OCI-LY3 (cell line): ENCODE data around the gene ODAPH.
"Not testable (repeated sequence)": the region's sequence is repeated elsewhere in the genome, so short reads cannot be mapped to it uniquely, and the experiment has no call there.

Experiments used
- EZH2phosphoT487 ChIP-seq: fragments of 200-600 bp; shearing (Covaris generic); IDR thresholded peaks from 2 replicates; pipeline ENCODE4 v1.6.1; 2018; ENCODE audit warnings: antibody characterized with exemption, mixed run types, low read depth
- TF ChIP-seq, protein P1 (sequence below): fragments of 200-600, 300-600 bp; sonication (generic); IDR thresholded peaks from 2 replicates; pipeline ENCODE4 v1.5.1; 2014; ENCODE audit warnings: antibody characterized with exemption, low read length, low read depth

DNA sequence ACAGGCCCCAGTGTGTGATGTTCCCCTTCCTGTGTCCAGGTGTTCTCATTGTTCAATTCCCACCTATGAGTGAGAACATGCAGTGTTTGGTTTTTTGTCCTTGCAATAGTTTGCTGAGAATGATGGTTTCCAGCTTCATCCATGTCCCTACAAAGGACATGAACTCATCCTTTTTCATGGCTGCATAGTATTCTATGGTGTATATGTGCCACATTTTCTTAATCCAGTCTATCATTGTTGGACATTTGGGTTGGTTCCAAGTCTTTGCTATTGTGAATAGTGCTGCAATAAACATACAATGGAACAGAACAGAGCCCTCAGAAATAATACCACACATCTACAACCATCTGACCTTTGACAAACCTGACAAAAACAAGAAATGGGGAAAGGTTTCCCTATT is 21.9 kb upstream of the ODAPH start:
- TF ChIP-seq, protein P1, sequence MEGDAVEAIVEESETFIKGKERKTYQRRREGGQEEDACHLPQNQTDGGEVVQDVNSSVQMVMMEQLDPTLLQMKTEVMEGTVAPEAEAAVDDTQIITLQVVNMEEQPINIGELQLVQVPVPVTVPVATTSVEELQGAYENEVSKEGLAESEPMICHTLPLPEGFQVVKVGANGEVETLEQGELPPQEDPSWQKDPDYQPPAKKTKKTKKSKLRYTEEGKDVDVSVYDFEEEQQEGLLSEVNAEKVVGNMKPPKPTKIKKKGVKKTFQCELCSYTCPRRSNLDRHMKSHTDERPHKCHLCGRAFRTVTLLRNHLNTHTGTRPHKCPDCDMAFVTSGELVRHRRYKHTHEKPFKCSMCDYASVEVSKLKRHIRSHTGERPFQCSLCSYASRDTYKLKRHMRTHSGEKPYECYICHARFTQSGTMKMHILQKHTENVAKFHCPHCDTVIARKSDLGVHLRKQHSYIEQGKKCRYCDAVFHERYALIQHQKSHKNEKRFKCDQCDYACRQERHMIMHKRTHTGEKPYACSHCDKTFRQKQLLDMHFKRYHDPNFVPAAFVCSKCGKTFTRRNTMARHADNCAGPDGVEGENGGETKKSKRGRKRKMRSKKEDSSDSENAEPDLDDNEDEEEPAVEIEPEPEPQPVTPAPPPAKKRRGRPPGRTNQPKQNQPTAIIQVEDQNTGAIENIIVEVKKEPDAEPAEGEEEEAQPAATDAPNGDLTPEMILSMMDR, result not testable (repeated sequence)
- TF ChIP-seq EZH2phosphoT487, result not testable (repeated sequence)
